Breast epithelium (tissue), 4 donors: ENCODE measurements around the gene IFITM10. TPM values are rescaled to one million over a fixed set of nuclear protein-coding genes. Genes with fewer than 3 reads are reported as not detected.

Experiments
- DNase-seq, 2 donors: peaks; one replicate each; pipeline ENCODE4 v3.0.0-alpha.2; 2019; ENCODE audit warnings: low spot score in 2 of 2
- H3K27ac ChIP-seq, 2 donors: fragments of 200-600 bp; sonication (generic) in 1 of 2; one replicate each; pipeline ENCODE4 v1.5.1; 2016 to 2019; ENCODE audit warnings: mild to moderate bottlenecking in 1 of 2
- H3K27me3 ChIP-seq, 2 donors: fragments of 200-600 bp; sonication (generic) in 1 of 2; one replicate each; pipeline versions ENCODE4 v1.5.1 to v1.6.0; 2017 to 2019; ENCODE audit warnings: control low read depth in 1 of 2, mild to moderate bottlenecking in 1 of 2
- H3K36me3 ChIP-seq: fragments of 200-600 bp; one replicate; pipeline ENCODE4 v1.5.1; 2019
- H3K4me1 ChIP-seq, 2 donors: fragments of 200-600 bp; sonication (generic); one replicate each; pipeline ENCODE4 v1.5.1; 2016 to 2019; ENCODE audit warnings: control low read depth in 1 of 2
- H3K4me3 ChIP-seq, 3 donors: fragments of 200-600 bp; sonication (generic); 1 replicate in 2 of 3; 2 replicates in 1 of 3; pipeline ENCODE4 v1.5.1; 2016 to 2019; ENCODE audit warnings: mild to moderate bottlenecking in 3 of 3, moderate library complexity in 2 of 3
- H3K9me3 ChIP-seq, 2 donors: fragments of 200-600 bp; sonication (generic) in 1 of 2; one replicate each; pipeline ENCODE4 v1.5.1; 2016 to 2019; ENCODE audit warnings: control low read depth in 1 of 2
- POLR2A ChIP-seq: fragments of 450-650 bp; IDR thresholded peaks from one replicate; pipeline ENCODE4 v1.6.1; 2016; ENCODE audit warnings: antibody characterized with exemption, mild to moderate bottlenecking, moderate library complexity
- POLR2AphosphoS5 ChIP-seq, 3 donors: sonication (generic); formaldehyde crosslinking; IDR thresholded peaks; one replicate each; pipeline ENCODE4 v1.6.1; 2017; ENCODE audit warnings: antibody characterized with exemption in 3 of 3
- intact Hi-C: fragments of 100-400 bp; cut with DNase I; formaldehyde crosslinking; loops from one replicate; pipeline ENCODE4 v1.15.1; 2023; ENCODE audit warnings: low total_unique reads
- total RNA-seq, 3 donors: library from RNA; depleted of rRNA; stranded (reverse); fragments of >200 nt; gene quantifications; one replicate each; pipeline ENCODE4 v1.1.0, GENCODE V29; 2016
- TF ChIP-seq, protein P1 (sequence below), 3 donors: fragments of 450-650 bp; IDR thresholded peaks; one replicate each; pipeline ENCODE4 v1.5.1; 2016 to 2017; ENCODE audit warnings: antibody characterized with exemption in 3 of 3, mild to moderate bottlenecking in 3 of 3, moderate library complexity in 3 of 3

The IFITM10 gene
- total RNA-seq, 3 donors from 2014 or later, result 0.33 to 14.0 (median 1.4) TPM

DNA sequence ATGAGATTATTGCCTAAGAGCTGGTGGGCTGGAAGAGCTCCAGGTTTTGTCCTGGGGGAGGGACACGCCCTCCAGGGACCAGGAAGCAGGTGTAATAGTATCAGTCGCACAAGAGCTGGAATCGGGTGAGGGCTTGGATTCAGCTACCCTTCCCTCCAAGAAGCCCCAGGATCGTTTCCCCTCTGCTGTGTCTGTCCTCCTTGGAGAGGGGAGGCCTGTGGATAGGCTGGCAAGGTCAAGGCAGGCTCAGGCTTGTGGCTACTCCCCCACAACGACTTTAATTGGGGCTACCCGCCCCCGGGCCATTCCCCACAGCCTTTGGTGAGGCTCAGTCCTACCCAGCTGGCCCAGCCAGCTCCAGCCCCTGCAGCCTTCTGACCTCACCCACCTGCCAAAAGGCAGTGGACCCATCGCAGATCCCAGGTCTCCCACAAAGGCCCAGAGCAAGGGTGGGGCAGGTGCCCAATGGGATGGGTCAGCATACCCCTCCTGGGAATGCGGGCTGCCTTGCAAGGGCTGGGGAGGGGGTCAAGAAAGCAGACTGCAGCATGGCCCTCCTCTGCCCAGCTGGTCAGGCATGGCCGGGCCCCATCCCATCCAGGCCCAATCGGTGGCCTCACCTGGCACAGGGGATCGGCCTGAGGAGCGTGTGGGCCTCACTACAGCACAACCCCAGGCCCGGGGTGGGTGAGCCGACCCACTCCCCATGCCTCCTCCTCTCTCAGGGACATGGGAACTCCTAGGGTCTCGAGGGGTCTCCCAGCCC lies 12.3 kb upstream of the IFITM10 start:
- Histone ChIP-seq H3K27ac (peak overlapping the region; percentile 88 to 91), H3K4me1 (peaks cover 3 to 22% of the 10 kb centered on the region in 2 donors), H3K9me3 (no peaks in the 10 kb centered on the region), H3K4me3 (peak overlapping the region; percentile 85 to 95 (median 85)), H3K36me3 (no peaks in the 10 kb centered on the region), H3K27me3 (no peaks in the 10 kb centered on the region)
- intact Hi-C loops, result no loop called here
- TF ChIP-seq POLR2A (no peak), POLR2AphosphoS5 (IDR thresholded peaks at IDR 0.05) (peak in 2 of 3 donors; percentile 60 to 73)
- DNase-seq, result peak; percentile 72 to 77

GRCh38 chr11:1761857-1762536 lies 11.6 kb upstream of the IFITM10 start:
- no peak for DNase-seq
- TF ChIP-seq POLR2AphosphoS5 (IDR thresholded peaks at IDR 0.05), result peak in 1 of 3 donors; percentile 70
- TF ChIP-seq, protein P1, sequence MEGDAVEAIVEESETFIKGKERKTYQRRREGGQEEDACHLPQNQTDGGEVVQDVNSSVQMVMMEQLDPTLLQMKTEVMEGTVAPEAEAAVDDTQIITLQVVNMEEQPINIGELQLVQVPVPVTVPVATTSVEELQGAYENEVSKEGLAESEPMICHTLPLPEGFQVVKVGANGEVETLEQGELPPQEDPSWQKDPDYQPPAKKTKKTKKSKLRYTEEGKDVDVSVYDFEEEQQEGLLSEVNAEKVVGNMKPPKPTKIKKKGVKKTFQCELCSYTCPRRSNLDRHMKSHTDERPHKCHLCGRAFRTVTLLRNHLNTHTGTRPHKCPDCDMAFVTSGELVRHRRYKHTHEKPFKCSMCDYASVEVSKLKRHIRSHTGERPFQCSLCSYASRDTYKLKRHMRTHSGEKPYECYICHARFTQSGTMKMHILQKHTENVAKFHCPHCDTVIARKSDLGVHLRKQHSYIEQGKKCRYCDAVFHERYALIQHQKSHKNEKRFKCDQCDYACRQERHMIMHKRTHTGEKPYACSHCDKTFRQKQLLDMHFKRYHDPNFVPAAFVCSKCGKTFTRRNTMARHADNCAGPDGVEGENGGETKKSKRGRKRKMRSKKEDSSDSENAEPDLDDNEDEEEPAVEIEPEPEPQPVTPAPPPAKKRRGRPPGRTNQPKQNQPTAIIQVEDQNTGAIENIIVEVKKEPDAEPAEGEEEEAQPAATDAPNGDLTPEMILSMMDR (IDR thresholded peaks at IDR 0.05), result no peak
- H3K4me3 ChIP-seq, result peak overlapping the region; percentile 85 to 95 (median 85)
- no peaks in the 10 kb centered on the region for H3K9me3 ChIP-seq
- H3K4me1 ChIP-seq, result peaks cover 3 to 22% of the 10 kb centered on the region in 2 donors
- no peaks in the 10 kb centered on the region for H3K27me3 ChIP-seq
- peak overlapping the region; percentile 88 to 91 for H3K27ac ChIP-seq
- intact Hi-C loops, result no loop called here
- H3K36me3 ChIP-seq, result no peaks in the 10 kb centered on the region

DNA sequence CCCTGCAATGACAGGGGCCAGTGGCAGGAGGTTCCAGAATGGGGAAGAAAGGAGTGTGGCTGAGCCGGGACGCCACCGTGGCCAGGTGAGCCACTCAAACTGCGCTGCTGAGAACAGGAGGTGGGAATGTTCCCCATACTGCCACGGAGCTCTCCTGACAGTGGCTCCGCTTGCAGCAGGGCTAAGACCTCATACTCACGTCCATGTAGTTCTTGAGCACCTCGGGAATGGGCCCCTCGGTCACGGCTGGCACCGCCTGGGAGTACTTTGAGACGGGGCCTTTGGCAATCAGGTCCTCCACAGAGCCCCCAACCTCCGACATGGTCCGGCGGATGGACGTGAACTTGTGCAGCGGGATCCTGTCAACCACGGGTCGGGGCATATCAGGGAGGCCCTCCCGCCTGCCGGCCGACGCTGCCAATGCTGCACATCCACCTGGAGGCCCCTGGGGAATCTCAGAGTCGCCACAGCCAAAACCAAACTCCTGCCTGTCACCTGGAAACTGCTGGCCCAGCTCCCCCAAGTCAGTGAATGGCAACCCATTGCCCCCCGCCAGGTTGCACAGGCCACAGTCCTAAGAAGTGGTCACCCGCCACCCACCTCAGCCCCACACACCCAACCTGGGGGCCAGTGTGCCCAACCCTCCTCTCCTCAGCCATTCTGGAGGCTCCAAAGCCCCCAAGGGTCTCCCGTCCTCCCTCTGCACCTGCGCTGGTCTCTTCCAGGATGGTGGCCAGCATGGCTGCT lies 10.9 kb upstream of the IFITM10 start:
- intact Hi-C loops, result no loop called here
- no peaks in the 10 kb centered on the region for H3K9me3 ChIP-seq
- peaks cover 3 to 22% of the 10 kb centered on the region in 2 donors for H3K4me1 ChIP-seq
- TF ChIP-seq, protein P1 (IDR thresholded peaks at IDR 0.05), result no peak
- TF ChIP-seq POLR2A, result no peak
- no peak for TF ChIP-seq POLR2AphosphoS5 (IDR thresholded peaks at IDR 0.05)
- no peaks in the 10 kb centered on the region for H3K36me3 ChIP-seq
- no peaks in the 10 kb centered on the region for H3K27me3 ChIP-seq
- DNase-seq, result no peak
- peak overlapping the region; percentile 85 to 95 (median 85) for H3K4me3 ChIP-seq
- H3K27ac ChIP-seq, result peak overlapping the region; percentile 88 to 91

GRCh38 chr11:1760351-1761109 lies 10.1 kb upstream of the IFITM10 start:
- no peak for DNase-seq
- TF ChIP-seq, protein P1 (IDR thresholded peaks at IDR 0.05), result no peak
- peak in 2 of 3 donors; percentile 45 to 87 for TF ChIP-seq POLR2AphosphoS5 (IDR thresholded peaks at IDR 0.05)
- no peaks in the 10 kb centered on the region for H3K36me3 ChIP-seq
- H3K9me3 ChIP-seq, result no peaks in the 10 kb centered on the region
- no peaks in the 10 kb centered on the region for H3K27me3 ChIP-seq
- intact Hi-C loops, result no loop called here
- H3K4me1 ChIP-seq, result peaks cover 3 to 22% of the 10 kb centered on the region in 2 donors
- peak overlapping the region in 1 of 3 donors; percentile 85 for H3K4me3 ChIP-seq
- H3K27ac ChIP-seq, result peak overlapping the region; percentile 88 to 91

DNA sequence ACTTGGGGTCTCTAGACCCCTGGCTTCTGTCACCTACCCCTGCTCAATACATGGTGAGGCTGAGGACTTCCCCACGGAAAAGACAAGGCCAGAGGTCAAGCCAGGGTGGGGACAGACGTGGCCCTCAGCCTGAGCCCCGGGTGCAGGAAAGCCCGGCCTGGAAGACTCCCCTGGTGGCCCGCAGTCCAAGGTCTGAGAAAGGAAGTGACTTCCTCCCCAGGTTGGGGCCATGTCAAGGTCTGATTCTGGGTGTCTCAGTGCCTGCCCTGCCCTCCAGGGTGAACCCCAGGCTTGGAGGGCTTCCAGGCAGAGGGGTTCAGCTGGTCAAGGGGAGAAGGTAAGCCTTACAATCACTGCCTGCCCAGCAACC lies 9.4 kb upstream of the IFITM10 start:
- Histone ChIP-seq H3K36me3 (no peaks in the 10 kb centered on the region), H3K27me3 (no peaks in the 10 kb centered on the region), H3K27ac (peak overlapping the region in 1 of 2 donors; percentile 88), H3K9me3 (no peaks in the 10 kb centered on the region), H3K4me3 (peak overlapping the region in 1 of 3 donors; percentile 85), H3K4me1 (peaks cover 3 to 22% of the 10 kb centered on the region in 2 donors)
- TF ChIP-seq, protein P1 (IDR thresholded peaks at IDR 0.05), result no peak
- TF ChIP-seq POLR2A (no peak), POLR2AphosphoS5 (IDR thresholded peaks at IDR 0.05) (no peak)
- intact Hi-C loops, result no loop called here
- DNase-seq, result no peak
